Osteoblast (primary cell): Measurements from ENCODE around the gene CHST11. TPM values are rescaled to one million over a fixed set of nuclear protein-coding genes. Genes with fewer than 3 reads are reported as not detected.

ENCODE experiments used
- DNase-seq: peaks from one replicate; pipeline ENCODE4 v3.0.0; 2011; ENCODE audit warnings: low spot score, mixed read lengths; ENCODE audit not compliant: insufficient read length; ENCODE audit errors: missing footprints
- H2AFZ ChIP-seq: 2 replicates; pipeline ENCODE4 v1.6.0; 2011; ENCODE audit warnings: mild to moderate bottlenecking, low read length
- H3K27ac ChIP-seq: 2 replicates; pipeline ENCODE4 v1.5.1; 2011; ENCODE audit warnings: mild to moderate bottlenecking, low read depth, low read length, moderate library complexity
- H3K27me3 ChIP-seq: 2 replicates; pipeline ENCODE4 v1.6.0; 2012; ENCODE audit warnings: mild to moderate bottlenecking, control low read depth, inconsistent platforms, low read length, moderate library complexity; ENCODE audit not compliant: insufficient read depth
- H3K36me3 ChIP-seq: 2 replicates; pipeline ENCODE4 v1.5.1; 2011; ENCODE audit warnings: mild to moderate bottlenecking, low read length, control low read depth, moderate library complexity; ENCODE audit not compliant: insufficient read depth
- H3K4me1 ChIP-seq: 2 replicates; pipeline ENCODE4 v1.5.1; 2011; ENCODE audit warnings: mild to moderate bottlenecking, low read length, control low read depth, moderate library complexity; ENCODE audit not compliant: insufficient read depth
- H3K4me2 ChIP-seq: 2 replicates; pipeline ENCODE4 v1.6.0; 2011; ENCODE audit warnings: mild to moderate bottlenecking, low read length; ENCODE audit not compliant: insufficient read depth
- H3K4me3 ChIP-seq: fragments of 200-600 bp; sonication (generic); 3 replicates; pipeline ENCODE4 v1.5.1; 2012; ENCODE audit warnings: mild to moderate bottlenecking, low read length, inconsistent platforms; ENCODE audit not compliant: insufficient read depth
- H3K79me2 ChIP-seq: 2 replicates; pipeline ENCODE4 v1.6.0; 2012; ENCODE audit warnings: mild to moderate bottlenecking, low read length, control low read depth, inconsistent platforms; ENCODE audit not compliant: insufficient read depth
- H3K9me3 ChIP-seq: 2 replicates; pipeline ENCODE4 v1.5.1; 2011; ENCODE audit warnings: low read depth, low read length, control low read depth
- H4K20me1 ChIP-seq: 2 replicates; pipeline ENCODE4 v1.6.0; 2012; ENCODE audit warnings: mild to moderate bottlenecking, low read length, control low read depth; ENCODE audit not compliant: insufficient read depth
- total RNA-seq: library from RNA; depleted of rRNA; stranded (reverse); fragments of >200 nt; gene quantifications from 2 replicates; pipeline ENCODE4 v1.2.3, GENCODE V29; 2012
- TF ChIP-seq, protein P1 (sequence below): IDR thresholded peaks from 2 replicates; pipeline ENCODE4 v1.5.1; 2011; ENCODE audit warnings: mild to moderate bottlenecking, low read depth, low read length, moderate library complexity; ENCODE audit errors: extremely low read depth

The CHST11 gene
- total RNA-seq, 1 donor = 24.6 TPM

DNA sequence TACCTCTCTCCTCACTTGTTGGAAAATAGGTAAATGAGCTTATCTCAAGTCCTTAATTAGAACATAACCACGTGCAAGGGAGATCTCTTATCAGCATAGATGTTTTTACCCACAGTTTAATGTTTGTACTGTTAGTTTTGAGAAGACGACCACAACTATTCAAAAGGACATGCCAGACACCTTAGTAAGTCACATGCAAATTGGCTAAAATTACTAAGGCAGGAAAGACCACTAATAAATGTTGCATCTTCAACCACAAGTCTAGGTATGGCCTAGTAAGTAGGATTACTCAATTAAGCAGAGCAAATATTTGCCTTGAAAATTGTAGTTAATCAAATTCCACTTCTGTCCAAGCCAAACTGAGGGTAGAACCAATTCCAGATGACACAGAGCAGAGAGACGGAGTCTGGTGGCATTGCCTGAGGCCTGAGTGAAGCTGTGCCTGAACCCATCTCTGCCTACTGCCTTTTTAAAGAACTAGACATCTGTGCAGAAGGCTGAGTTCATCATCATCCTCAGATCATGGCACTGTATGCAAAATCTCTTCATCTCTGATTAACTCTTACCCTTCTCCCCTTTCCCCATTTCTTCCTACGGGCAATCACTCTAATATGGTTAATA, 29.7 kb upstream of the CHST11 start:
- H3K4me1 ChIP-seq = no peaks in the 10 kb centered on the region
- no peaks in the 10 kb centered on the region for H3K9me3 ChIP-seq
- H3K36me3 ChIP-seq = no peaks in the 10 kb centered on the region
- H4K20me1 ChIP-seq = no peaks in the 10 kb centered on the region
- DNase-seq = no peak
- no peak overlapping the region for H3K4me2 ChIP-seq
- H3K4me3 ChIP-seq = no peak overlapping the region
- no peaks in the 10 kb centered on the region for H3K79me2 ChIP-seq
- TF ChIP-seq, protein P1, sequence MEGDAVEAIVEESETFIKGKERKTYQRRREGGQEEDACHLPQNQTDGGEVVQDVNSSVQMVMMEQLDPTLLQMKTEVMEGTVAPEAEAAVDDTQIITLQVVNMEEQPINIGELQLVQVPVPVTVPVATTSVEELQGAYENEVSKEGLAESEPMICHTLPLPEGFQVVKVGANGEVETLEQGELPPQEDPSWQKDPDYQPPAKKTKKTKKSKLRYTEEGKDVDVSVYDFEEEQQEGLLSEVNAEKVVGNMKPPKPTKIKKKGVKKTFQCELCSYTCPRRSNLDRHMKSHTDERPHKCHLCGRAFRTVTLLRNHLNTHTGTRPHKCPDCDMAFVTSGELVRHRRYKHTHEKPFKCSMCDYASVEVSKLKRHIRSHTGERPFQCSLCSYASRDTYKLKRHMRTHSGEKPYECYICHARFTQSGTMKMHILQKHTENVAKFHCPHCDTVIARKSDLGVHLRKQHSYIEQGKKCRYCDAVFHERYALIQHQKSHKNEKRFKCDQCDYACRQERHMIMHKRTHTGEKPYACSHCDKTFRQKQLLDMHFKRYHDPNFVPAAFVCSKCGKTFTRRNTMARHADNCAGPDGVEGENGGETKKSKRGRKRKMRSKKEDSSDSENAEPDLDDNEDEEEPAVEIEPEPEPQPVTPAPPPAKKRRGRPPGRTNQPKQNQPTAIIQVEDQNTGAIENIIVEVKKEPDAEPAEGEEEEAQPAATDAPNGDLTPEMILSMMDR = no peak
- no peak overlapping the region for H2AFZ ChIP-seq
- no peak overlapping the region for H3K27ac ChIP-seq
- H3K27me3 ChIP-seq = peaks cover 20% of the 10 kb centered on the region

DNA sequence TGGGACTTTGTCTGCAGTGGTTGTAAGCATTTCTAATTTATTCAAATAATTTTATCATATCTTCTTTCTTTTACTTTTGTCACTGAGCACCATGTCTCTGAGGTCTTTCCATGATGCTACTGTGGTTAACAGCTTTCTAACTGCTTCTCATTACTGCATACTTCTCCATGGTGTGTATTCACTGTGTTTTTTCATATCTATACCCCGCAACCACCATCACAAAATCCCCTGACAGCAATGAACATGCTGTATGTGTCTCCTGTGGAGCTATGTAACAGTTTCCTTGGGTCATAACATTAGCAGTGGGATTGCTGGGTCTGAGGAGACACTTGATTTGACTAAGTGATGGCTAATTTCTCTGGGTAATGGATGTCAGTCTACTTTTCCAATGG, 29.2 kb upstream of the CHST11 start:
- Histone ChIP-seq H3K36me3 (no peaks in the 10 kb centered on the region), H3K27ac (no peak overlapping the region), H3K27me3 (peaks cover 19% of the 10 kb centered on the region), H3K9me3 (no peaks in the 10 kb centered on the region), H3K4me2 (no peak overlapping the region), H3K4me3 (no peak overlapping the region), H2AFZ (no peak overlapping the region), H3K79me2 (no peaks in the 10 kb centered on the region), H3K4me1 (no peaks in the 10 kb centered on the region), H4K20me1 (no peaks in the 10 kb centered on the region)
- no peak for DNase-seq
- TF ChIP-seq, protein P1 = no peak

DNA sequence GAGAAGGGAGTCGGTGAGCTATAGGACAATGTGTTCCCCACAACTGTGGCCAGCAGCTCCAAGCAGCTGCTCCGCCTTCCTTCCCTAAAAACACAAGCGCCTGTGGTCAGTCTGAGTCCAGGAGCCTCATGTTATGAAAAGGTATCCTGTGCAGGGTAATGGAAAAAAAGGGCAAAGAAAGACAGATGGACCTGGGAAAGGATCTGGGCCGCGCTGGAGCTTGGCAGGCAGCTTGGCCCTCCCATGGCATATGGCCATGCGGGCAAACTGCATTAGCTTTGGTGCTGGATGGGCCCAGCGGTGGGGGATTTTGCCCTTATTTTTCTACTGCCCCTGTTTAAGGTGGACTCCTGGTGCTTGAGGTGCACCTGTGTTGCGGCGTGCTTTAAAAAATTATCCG, 23.7 kb upstream of the CHST11 start:
- Histone ChIP-seq H3K4me1 (no peaks in the 10 kb centered on the region), H2AFZ (no peak overlapping the region), H3K36me3 (no peaks in the 10 kb centered on the region), H3K79me2 (no peaks in the 10 kb centered on the region), H3K4me2 (no peak overlapping the region), H3K9me3 (no peaks in the 10 kb centered on the region), H3K27me3 (peaks cover 32% of the 10 kb centered on the region), H3K27ac (no peak overlapping the region), H4K20me1 (no peaks in the 10 kb centered on the region), H3K4me3 (no peak overlapping the region)
- DNase-seq = no peak
- TF ChIP-seq, protein P1 = no peak

DNA sequence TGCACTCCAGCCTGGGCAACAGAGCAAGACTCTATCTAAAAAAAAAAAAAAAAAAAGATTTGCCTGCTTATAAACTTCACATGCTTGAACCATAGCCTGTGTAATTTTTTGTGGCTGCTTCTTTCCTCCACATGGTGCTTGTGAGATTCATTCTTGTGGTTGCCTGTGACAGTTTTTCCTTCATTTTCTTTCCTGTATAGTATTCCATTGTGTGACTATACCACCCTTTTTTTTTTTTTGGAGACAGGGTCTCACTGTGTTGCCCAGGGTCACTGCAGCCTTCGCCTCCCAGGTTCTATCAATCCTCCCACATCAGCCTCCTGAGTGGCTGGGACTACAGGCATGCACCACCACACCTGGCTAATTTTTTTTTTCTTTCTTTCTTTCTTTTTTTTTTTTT, 22.6 kb upstream of the CHST11 start:
- Histone ChIP-seq H3K4me1 (no peaks in the 10 kb centered on the region), H3K27me3 (peaks cover 32% of the 10 kb centered on the region), H2AFZ (no peak overlapping the region), H3K4me3 (no peak overlapping the region), H3K27ac (no peak overlapping the region), H3K79me2 (no peaks in the 10 kb centered on the region), H3K4me2 (no peak overlapping the region), H3K36me3 (no peaks in the 10 kb centered on the region), H3K9me3 (no peaks in the 10 kb centered on the region), H4K20me1 (no peaks in the 10 kb centered on the region)
- TF ChIP-seq, protein P1 = no peak
- DNase-seq = no peak
